ENCODE measurements around the gene EMX2.

EMX2 gene

DNA sequence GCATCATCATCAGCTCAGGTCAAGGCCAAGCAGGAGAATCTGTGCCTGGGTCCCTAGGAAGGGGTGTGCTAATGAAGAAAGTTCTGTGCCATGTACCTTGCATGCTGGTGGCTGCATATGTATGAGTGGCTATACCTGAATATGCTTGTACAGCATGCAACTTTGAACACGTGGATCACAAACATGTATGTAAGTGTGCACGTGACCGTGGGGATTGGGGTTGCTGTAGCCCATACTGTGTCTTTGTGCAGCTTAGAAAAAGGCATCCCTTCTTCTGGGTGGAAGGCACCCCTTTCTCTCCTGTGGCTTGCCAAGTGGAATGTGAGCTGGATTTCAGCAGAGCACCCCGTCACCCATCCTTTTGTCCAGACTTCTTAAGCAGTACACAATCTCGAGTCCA, 13.8 kb downstream of the EMX2 start:
- no peak overlapping the region for H3K4me3 ChIP-seq (ENCODE audit: control insufficient read depth, low read depth, low read length)
- TF ChIP-seq, protein P1, sequence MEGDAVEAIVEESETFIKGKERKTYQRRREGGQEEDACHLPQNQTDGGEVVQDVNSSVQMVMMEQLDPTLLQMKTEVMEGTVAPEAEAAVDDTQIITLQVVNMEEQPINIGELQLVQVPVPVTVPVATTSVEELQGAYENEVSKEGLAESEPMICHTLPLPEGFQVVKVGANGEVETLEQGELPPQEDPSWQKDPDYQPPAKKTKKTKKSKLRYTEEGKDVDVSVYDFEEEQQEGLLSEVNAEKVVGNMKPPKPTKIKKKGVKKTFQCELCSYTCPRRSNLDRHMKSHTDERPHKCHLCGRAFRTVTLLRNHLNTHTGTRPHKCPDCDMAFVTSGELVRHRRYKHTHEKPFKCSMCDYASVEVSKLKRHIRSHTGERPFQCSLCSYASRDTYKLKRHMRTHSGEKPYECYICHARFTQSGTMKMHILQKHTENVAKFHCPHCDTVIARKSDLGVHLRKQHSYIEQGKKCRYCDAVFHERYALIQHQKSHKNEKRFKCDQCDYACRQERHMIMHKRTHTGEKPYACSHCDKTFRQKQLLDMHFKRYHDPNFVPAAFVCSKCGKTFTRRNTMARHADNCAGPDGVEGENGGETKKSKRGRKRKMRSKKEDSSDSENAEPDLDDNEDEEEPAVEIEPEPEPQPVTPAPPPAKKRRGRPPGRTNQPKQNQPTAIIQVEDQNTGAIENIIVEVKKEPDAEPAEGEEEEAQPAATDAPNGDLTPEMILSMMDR (conservative IDR thresholded peaks at IDR 0.05; ENCODE audit: control insufficient read depth, insufficient read depth, low read depth, low read length), result no peak
- DNase-seq (ENCODE audit: low read depth), result no peak

DNA sequence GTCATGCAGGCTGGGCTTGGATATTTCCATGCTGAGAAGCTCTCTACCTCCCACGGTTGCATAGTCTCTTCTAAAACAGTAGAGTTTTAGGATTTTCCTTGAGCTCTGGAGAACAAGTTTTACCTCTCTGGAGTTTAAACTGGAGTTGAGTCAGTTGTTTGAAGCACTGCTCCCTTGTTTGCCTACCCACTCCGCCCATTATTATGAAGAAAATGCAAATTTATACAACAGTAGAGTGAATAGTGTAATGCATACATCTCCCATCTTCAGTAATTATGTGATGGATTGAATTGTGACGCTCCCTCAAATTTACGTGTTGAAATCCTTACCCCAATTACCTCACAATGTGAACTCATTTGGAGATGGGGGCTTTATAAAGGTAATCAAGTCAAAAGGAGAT, 17.2 kb downstream of the EMX2 start:
- TF ChIP-seq, protein P1 (conservative IDR thresholded peaks at IDR 0.05; ENCODE audit: control insufficient read depth, insufficient read depth, low read depth, low read length), result no peak
- no peak overlapping the region for H3K4me3 ChIP-seq (ENCODE audit: control insufficient read depth, low read depth, low read length)
- DNase-seq (ENCODE audit: low read depth), result no peak

DNA sequence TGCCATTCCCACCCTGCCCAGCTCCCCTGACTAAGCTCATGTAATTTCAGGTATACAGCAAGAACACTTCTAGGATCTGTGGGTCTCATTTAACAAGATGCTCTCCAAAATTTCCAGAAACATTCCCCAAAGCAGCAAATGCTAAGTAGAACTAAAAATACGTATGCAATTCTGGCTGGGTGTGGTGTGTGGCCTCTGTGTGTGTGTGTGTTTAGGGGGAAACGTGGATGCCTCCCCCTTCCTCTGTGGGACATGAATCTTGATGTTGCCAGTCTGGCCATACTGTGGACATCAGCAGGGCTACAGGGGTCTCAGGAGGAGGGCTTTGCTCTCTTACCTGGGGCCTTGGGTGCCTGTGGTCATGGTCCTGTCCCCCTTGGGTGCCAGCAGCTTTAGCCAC, 18.4 kb downstream of the EMX2 start:
- H3K4me3 ChIP-seq (ENCODE audit: control insufficient read depth, low read depth, low read length), result no peak overlapping the region

DNA sequence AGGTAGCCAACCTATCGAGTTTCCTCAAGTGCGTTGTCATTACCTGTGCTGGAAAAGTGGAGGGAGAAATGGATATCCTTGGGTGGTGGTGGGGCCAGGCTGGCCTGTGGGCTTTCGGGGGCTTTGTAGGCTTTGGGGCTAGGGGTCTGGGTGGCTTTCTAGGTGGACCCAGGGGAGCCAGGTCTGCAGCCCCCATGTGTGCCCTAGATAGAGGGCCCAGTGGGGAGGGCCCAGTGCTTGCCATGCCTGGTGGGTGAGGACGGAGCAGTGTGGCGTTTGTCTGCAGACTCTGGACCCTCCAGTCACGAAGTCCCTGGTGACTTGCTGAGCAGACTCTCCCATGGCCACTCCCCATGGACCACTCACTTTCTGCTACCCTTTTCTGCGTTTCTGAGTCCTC, 19.7 kb downstream of the EMX2 start:
- no peak overlapping the region for H3K4me3 ChIP-seq (ENCODE audit: control insufficient read depth, low read depth, low read length)
- TF ChIP-seq, protein P1 (conservative IDR thresholded peaks at IDR 0.05; ENCODE audit: control insufficient read depth, insufficient read depth, low read depth, low read length), result no peak

More for the DNA sequence above, 18.4 kb downstream of the EMX2 start:
- TF ChIP-seq, protein P1 (conservative IDR thresholded peaks at IDR 0.05; ENCODE audit: control insufficient read depth, insufficient read depth, low read depth, low read length), result no peak
- DNase-seq (ENCODE audit: low read depth), result no peak

DNA sequence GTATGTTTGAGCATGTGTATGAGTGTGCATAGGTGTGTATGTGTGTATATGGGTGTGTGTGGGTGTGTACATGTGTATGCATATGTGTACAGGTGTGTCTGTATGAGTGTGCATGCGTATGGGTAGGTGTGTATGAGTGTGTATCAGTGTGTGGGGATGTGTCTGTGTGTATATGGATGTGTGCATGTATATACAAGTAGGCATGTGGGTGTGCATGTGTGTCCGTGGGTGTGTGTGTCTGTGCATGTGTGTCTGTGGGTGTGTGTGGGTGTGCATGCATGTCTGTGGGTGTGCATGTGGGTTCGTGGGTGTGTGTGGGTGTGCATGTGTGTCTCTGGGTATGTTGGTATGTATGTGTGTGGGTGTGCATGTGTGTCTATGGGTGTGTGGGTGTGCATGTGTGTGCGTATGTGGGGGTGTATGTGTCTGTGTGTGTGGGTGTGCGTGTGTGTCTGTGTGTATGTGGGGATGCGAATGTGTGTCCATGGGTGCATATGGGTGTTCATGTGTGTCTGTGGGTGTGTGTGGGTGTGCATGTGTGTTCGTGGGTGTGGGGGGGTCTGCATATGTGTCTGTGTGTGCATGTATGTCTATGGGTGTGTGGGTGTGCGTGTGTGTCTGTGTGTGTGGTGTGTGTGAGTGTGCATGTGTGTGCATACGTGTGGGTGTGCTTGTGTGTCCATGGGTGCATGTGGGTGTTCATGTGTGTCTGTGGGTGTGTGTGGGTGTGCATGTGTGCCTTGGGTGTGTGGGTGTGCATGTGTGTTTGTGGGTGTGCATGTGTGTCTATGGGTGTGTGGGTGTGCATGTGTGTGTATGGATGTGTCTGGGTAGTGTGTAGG, 20.6 kb downstream of the EMX2 start:
- TF ChIP-seq, protein P1 (conservative IDR thresholded peaks at IDR 0.05; ENCODE audit: control insufficient read depth, insufficient read depth, low read depth, low read length), result no peak
- DNase-seq (ENCODE audit: low read depth), result no peak

More for the DNA sequence above, 19.7 kb downstream of the EMX2 start:
- no peak for DNase-seq (ENCODE audit: low read depth)

DNA sequence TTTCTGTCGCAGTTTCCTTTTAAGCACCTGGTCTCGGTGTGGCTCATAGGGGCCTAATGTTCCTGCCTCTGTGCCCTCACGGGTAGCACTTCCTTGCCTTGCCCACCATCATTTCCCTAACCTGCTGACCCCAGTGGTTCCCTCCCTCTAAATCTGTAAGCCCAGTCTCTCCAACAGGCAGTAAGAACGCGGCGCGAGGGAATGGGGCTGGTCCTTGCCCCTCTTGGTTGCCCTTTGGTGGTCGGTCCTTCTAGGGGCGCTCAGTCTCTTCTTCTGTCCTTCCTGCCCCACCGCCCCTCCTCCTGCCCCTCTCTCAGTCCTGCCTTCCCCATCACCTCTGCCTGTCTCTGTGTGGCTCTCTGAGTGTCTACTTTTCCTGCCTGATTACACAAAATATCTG, 21.2 kb downstream of the EMX2 start:
- H3K4me3 ChIP-seq (ENCODE audit: control insufficient read depth, low read depth, low read length), result no peak overlapping the region
- TF ChIP-seq, protein P1 (conservative IDR thresholded peaks at IDR 0.05; ENCODE audit: control insufficient read depth, insufficient read depth, low read depth, low read length), result no peak
- DNase-seq (ENCODE audit: low read depth), result no peak

More for the DNA sequence above, 20.6 kb downstream of the EMX2 start:
- no peak overlapping the region for H3K4me3 ChIP-seq (ENCODE audit: control insufficient read depth, low read depth, low read length)

Measured in fibroblast of mammary gland (primary cell).